HepG2 (cell line): ENCODE data around the gene MTA2. TPM values are rescaled to one million over a fixed set of nuclear protein-coding genes. Genes with fewer than 3 reads are reported as not detected.

Experiments used
- AHR ChIP-seq: IDR thresholded peaks from 2 replicates; pipeline ENCODE4 v1.6.1; 2018; ENCODE audit warnings: missing genetic modification reagents, missing compliant biosample characterization
- CAMTA2 ChIP-seq: sonication (generic); formaldehyde crosslinking; IDR thresholded peaks from 2 replicates; pipeline ENCODE4 v1.4.0; 2020; ENCODE audit warnings: mild to moderate bottlenecking, missing genetic modification reagents, borderline replicate concordance
- CC2D1A ChIP-seq: sonication (generic); formaldehyde crosslinking; IDR thresholded peaks from 2 replicates; pipeline ENCODE4 v1.8.1; 2023; ENCODE audit warnings: mild to moderate bottlenecking, missing genetic modification reagents
- CEBPG ChIP-seq: IDR thresholded peaks from 2 replicates; pipeline ENCODE4 v1.6.1; 2016
- JARID2 ChIP-seq: sonication (generic); formaldehyde crosslinking; IDR thresholded peaks from 2 replicates; pipeline ENCODE4 v1.8.1; 2023; ENCODE audit warnings: missing genetic modification reagents, inconsistent platforms; ENCODE audit not compliant: insufficient replicate concordance
- LCORL ChIP-seq, 2 experiments: fragments of 450-650 bp in 1 of 2; sonication (generic) in 1 of 2; formaldehyde crosslinking in 1 of 2; IDR thresholded peaks; 2 replicates each; pipeline versions ENCODE4 v1.5.0 to v1.6.1; 2017 to 2020; ENCODE audit warnings: antibody characterized with exemption in 1 of 2, missing genetic modification reagents in 1 of 2
- NBN ChIP-seq: fragments of 450-650 bp; conservative IDR thresholded peaks from 2 replicates; pipeline ENCODE4 v1.6.1; 2017
- NR2F1 ChIP-seq, 2 experiments: fragments of 450-650 bp in 1 of 2; formaldehyde crosslinking in 1 of 2; IDR thresholded peaks; 2 replicates each; pipeline versions ENCODE4 v1.5.0 to v1.6.1; 2016 to 2020; ENCODE audit warnings: mild to moderate bottlenecking in 1 of 2, missing compliant biosample characterization in 1 of 2, missing genetic modification reagents in 1 of 2, moderate library complexity in 1 of 2
- REL ChIP-seq: sonication (generic); formaldehyde crosslinking; conservative IDR thresholded peaks from 2 replicates; pipeline ENCODE4 v1.8.0; 2022; ENCODE audit warnings: mild to moderate bottlenecking, missing genetic modification reagents, moderate library complexity
- SCMH1 ChIP-seq: sonication (generic); formaldehyde crosslinking; IDR thresholded peaks from 2 replicates; pipeline ENCODE4 v1.9.0; 2021; ENCODE audit warnings: missing genetic modification reagents, mild to moderate bottlenecking, borderline replicate concordance
- SNRNP70 ChIP-seq: fragments of 200-400 bp; formaldehyde crosslinking; IDR thresholded peaks from 2 replicates; pipeline ENCODE4 v1.6.1; 2017; ENCODE audit warnings: mild to moderate bottlenecking, low read depth, low read length, moderate library complexity
- TGIF2 ChIP-seq: IDR thresholded peaks from 2 replicates; pipeline ENCODE4 v1.6.1; 2016; ENCODE audit warnings: control low read depth, missing compliant biosample characterization
- XRCC5 ChIP-seq: fragments of 200-400 bp; formaldehyde crosslinking; optimal IDR thresholded peaks from 2 replicates; pipeline ENCODE3; 2017; ENCODE audit warnings: mild to moderate bottlenecking, low read length
- ZNF264 ChIP-seq: sonication (generic); formaldehyde crosslinking; IDR thresholded peaks from 2 replicates; pipeline ENCODE4 v1.4.0; 2020; ENCODE audit warnings: missing genetic modification reagents
- ZNF354B ChIP-seq: sonication (generic); formaldehyde crosslinking; IDR thresholded peaks from 2 replicates; pipeline ENCODE4 v1.8.0; 2022; ENCODE audit warnings: mild to moderate bottlenecking, missing genetic modification reagents
- ZNF501 ChIP-seq: sonication (generic); formaldehyde crosslinking; IDR thresholded peaks from 2 replicates; pipeline ENCODE4 v1.5.1; 2020; ENCODE audit warnings: mild to moderate bottlenecking, moderate library complexity, missing genetic modification reagents
- ZNF572 ChIP-seq: sonication (generic); formaldehyde crosslinking; IDR thresholded peaks from 2 replicates; pipeline ENCODE4 v1.5.1; 2020; ENCODE audit warnings: mild to moderate bottlenecking, missing genetic modification reagents
- ZNF574 ChIP-seq: sonication (generic); formaldehyde crosslinking; IDR thresholded peaks from 2 replicates; pipeline ENCODE4 v1.4.0; 2020; ENCODE audit warnings: missing genetic modification reagents
- ZNF589 ChIP-seq: sonication (generic); formaldehyde crosslinking; conservative IDR thresholded peaks from 2 replicates; pipeline ENCODE4 v1.8.0; 2022; ENCODE audit warnings: mild to moderate bottlenecking, moderate library complexity, missing genetic modification reagents
- ZNF772 ChIP-seq: sonication (generic); formaldehyde crosslinking; IDR thresholded peaks from 2 replicates; pipeline ENCODE4 v1.5.0; 2020; ENCODE audit warnings: mild to moderate bottlenecking, missing genetic modification reagents
- ZNF883 ChIP-seq: sonication (generic); formaldehyde crosslinking; IDR thresholded peaks from 2 replicates; pipeline ENCODE4 v1.5.1; 2020; ENCODE audit warnings: mild to moderate bottlenecking, missing genetic modification reagents; ENCODE audit errors: not compliant biosample characterization
- polyA plus RNA-seq, 8 experiments: library from polyadenylated mRNA; depleted of rRNA in 3 of 8; stranded (reverse) in 7 of 8; unstranded in 1 of 8; fragments of >200 nt; fragmentation: Illumina TruSeq in 4 of 8; extraction: Trizol in 4 of 8; gene quantifications; 2 replicates each; pipeline versions ENCODE4 v1.2.1 to v1.2.3, GENCODE V29; 2011 to 2016; ENCODE audit warnings: low read depth in 4 of 8, missing spikeins in 1 of 8, mixed read lengths in 1 of 8; ENCODE audit not compliant: insufficient read depth in 1 of 8
- total RNA-seq, 5 experiments: library from RNA; depleted of rRNA; stranded (reverse); fragments of >200 nt; fragmentation: Illumina TruSeq; extraction: Trizol; gene quantifications; 2 replicates each; pipeline ENCODE4 v1.2.3, GENCODE V29; 2016; ENCODE audit warnings: low read depth in 1 of 5
- TF ChIP-seq, protein P1 (sequence below): sonication (generic); formaldehyde crosslinking; IDR thresholded peaks from 2 replicates; pipeline ENCODE4 v1.5.1; 2020; ENCODE audit warnings: mild to moderate bottlenecking, missing genetic modification reagents, borderline replicate concordance

Gene MTA2
- total and polyA plus RNA-seq, 2 of the 13 experiments (the other 11 are each of a cell fraction or from before 2014, with no cell fraction given), result 14.0 to 70.0 TPM

DNA sequence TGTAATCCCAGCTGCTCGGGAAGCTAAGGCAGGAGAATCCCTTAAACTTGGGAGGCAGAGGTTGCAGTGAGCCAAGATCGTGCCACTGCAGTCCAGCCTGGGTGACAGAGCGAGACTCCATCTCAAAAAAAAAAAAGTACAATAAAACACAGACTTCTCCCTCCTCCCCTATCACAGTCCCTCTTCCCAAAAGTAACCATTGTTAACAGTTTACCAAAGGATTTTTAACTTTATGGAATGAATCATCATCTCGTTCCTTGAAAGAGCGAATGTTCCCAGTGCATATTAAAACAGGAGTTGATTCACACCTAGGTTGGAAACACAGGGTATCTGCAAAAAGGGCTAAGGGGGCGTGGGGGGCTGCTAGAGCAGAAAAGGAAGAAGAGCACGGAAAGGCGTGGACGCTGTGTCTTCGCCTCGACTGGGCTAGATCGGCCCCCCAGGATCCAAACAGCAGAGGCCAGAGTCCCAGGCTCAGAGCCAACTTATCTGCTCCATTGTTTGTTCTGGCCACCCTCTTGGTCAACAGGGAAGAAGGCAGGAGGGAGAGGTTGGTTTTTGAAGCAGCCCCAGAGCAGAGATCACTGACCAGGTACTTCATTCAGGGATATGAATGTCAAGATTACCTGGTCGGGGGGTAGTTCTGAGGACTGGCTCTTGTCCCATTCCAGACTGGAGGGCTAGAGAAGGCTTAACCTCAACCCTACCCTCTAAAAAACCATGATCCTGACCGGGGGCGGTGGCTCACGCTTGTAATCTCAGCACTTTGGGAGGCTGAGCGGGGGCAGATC is 52.9 kb downstream of the MTA2 start (continued):
- TF ChIP-seq SCMH1 (CRISPR knock-in tag) (no peak), TGIF2 (CRISPR knock-in tag) (no peak), AHR (CRISPR knock-in tag) (no peak), ZNF772 (CRISPR knock-in tag) (no peak; the same call in 1 of the 2 replicates), CC2D1A (CRISPR knock-in tag) (no peak), NR2F1 (CRISPR knock-in tag; IDR thresholded peaks at IDR 0.05) (no peak), CEBPG (CRISPR knock-in tag) (peak; percentile 45; the same call in 1 of the 2 replicates), CAMTA2 (CRISPR knock-in tag) (no peak), LCORL (IDR thresholded peaks at IDR 0.05) (no peak), LCORL (CRISPR knock-in tag; IDR thresholded peaks at IDR 0.05) (peak; percentile 79), ZNF574 (CRISPR knock-in tag) (peak; percentile 26; the same call in 1 of the 2 replicates), ZNF501 (CRISPR knock-in tag) (no peak), ZNF589 (CRISPR knock-in tag) (no peak), ZNF883 (CRISPR knock-in tag) (peak; percentile 20), REL (CRISPR knock-in tag) (no peak), ZNF264 (no peak), SNRNP70 (no peak), ZNF354B (CRISPR knock-in tag) (no peak), XRCC5 (peak; percentile 37), ZNF572 (CRISPR knock-in tag) (no peak), JARID2 (no peak), NBN (no peak)
- TF ChIP-seq, protein P1, sequence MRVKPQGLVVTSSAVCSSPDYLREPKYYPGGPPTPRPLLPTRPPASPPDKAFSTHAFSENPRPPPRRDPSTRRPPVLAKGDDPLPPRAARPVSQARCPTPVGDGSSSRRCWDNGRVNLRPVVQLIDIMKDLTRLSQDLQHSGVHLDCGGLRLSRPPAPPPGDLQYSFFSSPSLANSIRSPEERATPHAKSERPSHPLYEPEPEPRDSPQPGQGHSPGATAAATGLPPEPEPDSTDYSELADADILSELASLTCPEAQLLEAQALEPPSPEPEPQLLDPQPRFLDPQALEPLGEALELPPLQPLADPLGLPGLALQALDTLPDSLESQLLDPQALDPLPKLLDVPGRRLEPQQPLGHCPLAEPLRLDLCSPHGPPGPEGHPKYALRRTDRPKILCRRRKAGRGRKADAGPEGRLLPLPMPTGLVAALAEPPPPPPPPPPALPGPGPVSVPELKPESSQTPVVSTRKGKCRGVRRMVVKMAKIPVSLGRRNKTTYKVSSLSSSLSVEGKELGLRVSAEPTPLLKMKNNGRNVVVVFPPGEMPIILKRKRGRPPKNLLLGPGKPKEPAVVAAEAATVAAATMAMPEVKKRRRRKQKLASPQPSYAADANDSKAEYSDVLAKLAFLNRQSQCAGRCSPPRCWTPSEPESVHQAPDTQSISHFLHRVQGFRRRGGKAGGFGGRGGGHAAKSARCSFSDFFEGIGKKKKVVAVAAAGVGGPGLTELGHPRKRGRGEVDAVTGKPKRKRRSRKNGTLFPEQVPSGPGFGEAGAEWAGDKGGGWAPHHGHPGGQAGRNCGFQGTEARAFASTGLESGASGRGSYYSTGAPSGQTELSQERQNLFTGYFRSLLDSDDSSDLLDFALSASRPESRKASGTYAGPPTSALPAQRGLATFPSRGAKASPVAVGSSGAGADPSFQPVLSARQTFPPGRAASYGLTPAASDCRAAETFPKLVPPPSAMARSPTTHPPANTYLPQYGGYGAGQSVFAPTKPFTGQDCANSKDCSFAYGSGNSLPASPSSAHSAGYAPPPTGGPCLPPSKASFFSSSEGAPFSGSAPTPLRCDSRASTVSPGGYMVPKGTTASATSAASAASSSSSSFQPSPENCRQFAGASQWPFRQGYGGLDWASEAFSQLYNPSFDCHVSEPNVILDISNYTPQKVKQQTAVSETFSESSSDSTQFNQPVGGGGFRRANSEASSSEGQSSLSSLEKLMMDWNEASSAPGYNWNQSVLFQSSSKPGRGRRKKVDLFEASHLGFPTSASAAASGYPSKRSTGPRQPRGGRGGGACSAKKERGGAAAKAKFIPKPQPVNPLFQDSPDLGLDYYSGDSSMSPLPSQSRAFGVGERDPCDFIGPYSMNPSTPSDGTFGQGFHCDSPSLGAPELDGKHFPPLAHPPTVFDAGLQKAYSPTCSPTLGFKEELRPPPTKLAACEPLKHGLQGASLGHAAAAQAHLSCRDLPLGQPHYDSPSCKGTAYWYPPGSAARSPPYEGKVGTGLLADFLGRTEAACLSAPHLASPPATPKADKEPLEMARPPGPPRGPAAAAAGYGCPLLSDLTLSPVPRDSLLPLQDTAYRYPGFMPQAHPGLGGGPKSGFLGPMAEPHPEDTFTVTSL (CRISPR knock-in tag), result peak; percentile 37; the same call in 1 of the 2 replicates
